Activated naive CD4-positive, alpha-beta T cell treated with anti-CD3 and anti-CD28 coated beads, Interleukin-2, amount 50 U/mL, for 72 hours (primary cell): ENCODE data around the gene PPM1H. TPM values are rescaled to one million over a fixed set of nuclear protein-coding genes. Genes with fewer than 3 reads are reported as not detected.
"Not testable (repeated sequence)": the region's sequence is repeated elsewhere in the genome, so short reads cannot be mapped to it uniquely, and the experiment has no call there.

Experiments used
- ATAC-seq, 2 donors: fragments of 150-1000 bp; cut with Tn5 transposase; 2 replicates each; pipeline ENCODE4 v1.10.0; 2021; ENCODE audit warnings: mild to moderate bottlenecking in 2 of 2, moderate library complexity in 2 of 2
- DNase-seq, 2 donors: peaks; one replicate each; pipeline ENCODE4 v3.0.0; 2021 to 2022; ENCODE audit warnings: low spot score in 2 of 2
- H3K27ac Mint-ChIP-seq, 2 donors: one replicate each; pipeline ENCODE4 v1.8.0; 2022; ENCODE audit warnings: mild to moderate bottlenecking in 2 of 2, mixed read lengths in 2 of 2
- H3K36me3 Mint-ChIP-seq, 2 donors: one replicate each; pipeline ENCODE4 v1.8.0; 2022; ENCODE audit warnings: mixed read lengths in 2 of 2
- H3K9me3 Mint-ChIP-seq, 2 donors: one replicate each; pipeline ENCODE4 v1.8.0; 2022; ENCODE audit warnings: mixed read lengths in 2 of 2
- total RNA-seq, 2 donors: library from RNA; stranded (reverse); gene quantifications; one replicate each; pipeline ENCODE4 v1.2.3, GENCODE V29; 2022

PPM1H gene
- total RNA-seq, result under 1 TPM in 1 of 2 donors, not detected in 1; 0.18 TPM

- peaks cover 0 to 13% of the 10 kb centered on the region in 2 donors for H3K36me3 Mint-ChIP-seq
- DNase-seq (peak in 1 of 2 donors; percentile 33), ATAC-seq (peak; percentile 59 to 78)
These were observed at the start of gene PPM1H for GRCh38 chr12:62934799-62935674. TSS of gene PPM1H (minus strand) at chr12:62935150. CDS start at chr12:62934736, 414 bp downstream.

DNA sequence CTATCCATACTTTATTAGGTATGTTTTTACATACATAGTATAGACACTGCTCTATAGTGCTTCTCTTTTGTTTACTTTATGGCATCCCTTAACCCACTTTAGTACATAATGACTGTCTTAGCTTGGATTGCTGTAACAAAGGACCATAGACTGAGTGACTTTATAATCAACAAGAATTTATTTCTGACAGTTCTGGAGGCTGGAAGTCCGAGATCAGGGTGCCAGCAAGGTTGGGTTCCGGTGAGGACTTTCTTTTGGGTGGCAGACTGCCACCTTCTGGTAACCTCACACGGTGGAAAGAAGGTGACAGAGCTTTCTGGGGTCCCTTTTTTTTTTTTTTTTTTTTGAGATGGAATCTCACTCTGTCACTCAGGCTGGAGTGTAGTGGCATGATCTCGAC, 48.6 kb upstream of the PPM1H start:
- H3K27ac Mint-ChIP-seq, result no peak overlapping the region
- ATAC-seq, result no peak
- H3K9me3 Mint-ChIP-seq, result no peaks in the 10 kb centered on the region
- DNase-seq, result no peak
- H3K36me3 Mint-ChIP-seq, result no peaks in the 10 kb centered on the region

More at GRCh38 chr12:62934799-62935674, at the start of gene PPM1H:
- Mint-ChIP-seq H3K9me3 (no peaks in the 10 kb centered on the region), H3K27ac (no peak within 1 kb of the TSS)

DNA sequence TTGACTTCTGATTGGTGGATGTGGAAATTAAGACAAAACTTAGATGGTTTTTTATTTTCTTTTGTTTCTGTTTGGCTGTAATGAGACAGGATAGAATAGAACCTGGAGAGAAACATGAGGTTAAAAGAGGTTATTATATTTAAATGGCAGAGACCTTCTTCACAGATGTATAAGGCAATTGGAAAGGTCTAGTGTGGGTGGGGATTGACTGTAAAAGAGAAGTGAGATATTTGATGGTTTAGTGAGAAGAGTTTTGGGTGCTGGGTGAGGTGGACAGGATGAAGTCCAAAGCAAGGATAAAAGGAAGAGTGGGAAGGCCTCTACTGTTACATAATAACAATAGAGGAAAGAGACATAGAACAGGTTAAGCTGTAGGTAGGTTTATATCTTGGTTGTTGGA, 43.8 kb upstream of the PPM1H start:
- Mint-ChIP-seq H3K9me3 (no peaks in the 10 kb centered on the region), H3K27ac (no peak overlapping the region), H3K36me3 (no peaks in the 10 kb centered on the region)
- ATAC-seq (no peak), DNase-seq (no peak)

- Mint-ChIP-seq H3K27ac (no peak overlapping the region), H3K36me3 (no peaks in the 10 kb centered on the region), H3K9me3 (no peaks in the 10 kb centered on the region)
- ATAC-seq (no peak), DNase-seq (no peak)
These were observed 42.9 kb upstream of the PPM1H start for GRCh38 chr12:62977883-62978282.

DNA sequence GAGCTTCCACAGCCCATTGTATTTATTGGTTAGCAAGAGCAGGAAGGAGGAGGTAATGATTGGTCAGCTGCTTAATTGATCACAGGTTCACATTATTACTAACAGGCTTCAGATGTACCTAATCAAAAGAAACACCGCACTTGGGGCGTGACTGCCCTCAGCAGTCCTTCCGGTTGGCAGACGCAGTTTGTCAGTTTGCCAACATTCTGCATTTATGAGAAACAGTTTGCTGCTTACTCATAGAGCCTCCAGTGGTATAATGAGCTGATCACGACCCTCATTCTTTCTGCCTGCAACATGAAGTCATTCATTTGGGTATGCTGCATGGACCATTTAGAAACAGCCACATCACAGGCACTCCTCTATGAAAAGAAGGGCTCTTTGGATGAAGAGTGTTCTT, 42.5 kb upstream of the PPM1H start:
- DNase-seq (no peak), ATAC-seq (no peak)
- no peak overlapping the region for H3K27ac Mint-ChIP-seq
- H3K36me3 Mint-ChIP-seq, result no peaks in the 10 kb centered on the region
- no peaks in the 10 kb centered on the region for H3K9me3 Mint-ChIP-seq

- Mint-ChIP-seq H3K9me3 (no peaks in the 10 kb centered on the region), H3K27ac (no peak overlapping the region), H3K36me3 (no peaks in the 10 kb centered on the region)
- ATAC-seq (no peak), DNase-seq (no peak)
These were observed 41.2 kb upstream of the PPM1H start for GRCh38 chr12:62976110-62976662.

DNA sequence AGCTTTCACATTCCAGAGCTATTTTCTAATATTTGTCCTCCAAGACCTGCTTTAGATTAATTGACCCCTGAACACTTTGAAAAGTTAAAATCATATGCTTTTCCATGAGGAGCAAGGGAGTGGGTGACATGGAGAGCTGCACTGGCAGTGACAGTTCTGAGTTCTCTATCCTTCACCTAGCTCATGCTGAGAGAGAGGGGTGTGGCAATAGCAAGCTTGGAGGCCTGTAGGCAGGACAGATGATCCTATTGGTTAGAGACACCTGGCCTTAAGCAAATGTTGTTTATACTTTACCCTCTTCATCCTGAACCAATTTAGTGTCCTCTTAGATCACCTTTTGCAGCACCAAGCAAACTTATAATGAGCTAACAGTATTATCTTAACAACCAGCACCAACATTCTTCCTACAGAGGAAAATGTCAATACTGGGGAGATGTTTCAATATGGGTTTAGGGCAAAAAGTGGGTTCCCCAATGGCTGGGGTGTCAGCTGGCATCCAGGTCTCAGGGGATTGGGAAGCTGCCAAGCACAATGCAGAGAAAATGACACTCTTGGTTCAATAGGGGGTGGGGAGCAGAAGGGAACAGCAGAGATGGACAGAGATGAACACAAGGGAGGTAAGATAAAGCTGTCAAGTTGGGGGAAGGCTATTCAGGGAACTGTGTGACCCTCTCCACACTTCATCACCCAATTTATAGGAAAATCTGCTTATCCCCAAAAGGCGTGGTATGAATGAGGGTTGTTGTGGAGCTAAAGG, 37.0 kb upstream of the PPM1H start:
- Mint-ChIP-seq H3K36me3 (no peaks in the 10 kb centered on the region), H3K9me3 (no peaks in the 10 kb centered on the region), H3K27ac (no peak overlapping the region)
- ATAC-seq, result no peak
- DNase-seq, result no peak

- H3K36me3 Mint-ChIP-seq, result no peaks in the 10 kb centered on the region
- ATAC-seq (no peak), DNase-seq (no peak)
- H3K27ac Mint-ChIP-seq, result no peak overlapping the region
- H3K9me3 Mint-ChIP-seq, result no peaks in the 10 kb centered on the region
These were observed 34.7 kb upstream of the PPM1H start for GRCh38 chr12:62969695-62970094.

GRCh38 chr12:62967701-62968100, 32.8 kb upstream of the PPM1H start:
- ATAC-seq (no peak), DNase-seq (no peak)
- Mint-ChIP-seq H3K36me3 (no peaks in the 10 kb centered on the region), H3K9me3 (no peaks in the 10 kb centered on the region), H3K27ac (peak overlapping the region in 1 of 2 donors; percentile 23)

- Mint-ChIP-seq H3K27ac (peak overlapping the region in 1 of 2 donors; percentile 23), H3K36me3 (no peaks in the 10 kb centered on the region), H3K9me3 (peaks cover 0 to 3% of the 10 kb centered on the region in 2 donors)
- ATAC-seq, result peak in 1 of 2 donors; percentile 13
- no peak for DNase-seq
These were observed 32.1 kb upstream of the PPM1H start for GRCh38 chr12:62966990-62967506.

DNA sequence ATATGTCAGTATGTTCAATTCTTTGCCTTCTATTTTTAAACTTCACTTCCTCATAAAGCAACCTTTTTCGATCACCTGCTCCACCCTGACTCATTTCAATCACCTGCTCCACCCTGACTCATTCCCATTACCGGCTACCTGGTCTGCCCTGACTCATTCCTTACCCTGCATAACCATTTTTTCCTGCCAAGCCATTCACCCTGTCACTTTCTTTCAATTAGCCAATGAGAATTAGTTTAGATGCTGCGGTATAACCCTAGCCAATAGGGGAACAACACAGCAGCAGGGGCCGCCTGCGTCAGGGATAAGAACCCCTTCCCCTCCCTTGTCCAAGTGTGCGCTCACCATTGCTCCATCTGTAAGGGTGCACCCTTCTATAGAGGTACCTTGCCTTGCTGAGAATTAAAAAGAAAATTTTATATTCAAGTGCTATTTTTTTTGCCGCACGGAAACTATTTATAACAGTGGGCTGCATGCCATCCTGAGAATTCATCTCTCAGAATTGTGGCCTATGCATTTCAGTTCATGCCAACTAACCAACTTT, 31.6 kb upstream of the PPM1H start:
- H3K9me3 Mint-ChIP-seq, H3K36me3 Mint-ChIP-seq, H3K27ac Mint-ChIP-seq: not testable (repeated sequence)
- ATAC-seq (peak; percentile 45 to 95), DNase-seq (peak in 1 of 2 donors; percentile 3)

- not testable (repeated sequence) for ATAC-seq, H3K9me3 Mint-ChIP-seq, DNase-seq, H3K27ac Mint-ChIP-seq, H3K36me3 Mint-ChIP-seq
These were observed 30.8 kb upstream of the PPM1H start for GRCh38 chr12:62965700-62966099.

- H3K36me3 Mint-ChIP-seq, ATAC-seq, DNase-seq, H3K9me3 Mint-ChIP-seq, H3K27ac Mint-ChIP-seq: not testable (repeated sequence)
These were observed 30.3 kb upstream of the PPM1H start for GRCh38 chr12:62965242-62965641.

- H3K9me3 Mint-ChIP-seq, result peaks cover 0 to 4% of the 10 kb centered on the region in 2 donors
- H3K27ac Mint-ChIP-seq, result no peak overlapping the region
- DNase-seq (no peak), ATAC-seq (no peak)
- H3K36me3 Mint-ChIP-seq, result no peaks in the 10 kb centered on the region
These were observed 28.6 kb upstream of the PPM1H start for GRCh38 chr12:62963486-62964041.

- Mint-ChIP-seq H3K9me3 (peaks cover 0 to 4% of the 10 kb centered on the region in 2 donors), H3K36me3 (no peaks in the 10 kb centered on the region), H3K27ac (no peak overlapping the region)
- ATAC-seq, result no peak
- no peak for DNase-seq
These were observed 25.4 kb upstream of the PPM1H start for GRCh38 chr12:62960324-62960723.

DNA sequence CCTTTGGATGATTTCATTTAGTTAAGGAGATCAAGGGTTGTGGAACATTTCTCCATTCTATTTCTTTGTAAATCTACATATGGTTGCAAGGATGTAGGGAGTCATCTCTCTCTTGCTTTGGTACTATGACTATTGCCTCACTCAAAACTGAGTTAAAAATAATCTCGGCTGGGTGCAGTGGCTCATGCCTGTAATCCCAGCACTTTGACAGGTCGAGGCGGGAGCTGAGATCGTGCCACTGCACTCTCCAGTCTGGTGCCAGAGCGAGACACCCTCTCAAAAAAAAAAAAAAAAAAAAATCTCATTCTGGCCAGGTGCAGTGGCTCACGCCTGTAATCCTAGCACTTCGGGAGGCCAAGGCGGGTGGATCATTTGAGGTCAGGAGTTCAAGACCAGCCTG, 24.8 kb upstream of the PPM1H start:
- DNase-seq (no peak), ATAC-seq (no peak)
- H3K9me3 Mint-ChIP-seq, result peaks cover 0 to 4% of the 10 kb centered on the region in 2 donors
- H3K36me3 Mint-ChIP-seq, result no peaks in the 10 kb centered on the region
- H3K27ac Mint-ChIP-seq, result no peak overlapping the region
